Measurements from ENCODE around the gene RBM25. TPM values are rescaled to one million over a fixed set of nuclear protein-coding genes. Genes with fewer than 3 reads are reported as not detected.
A peak's percentile ranks its signal among the peaks of the same experiment; 100 is the strongest.

The RBM25 gene
- total RNA-seq, 1 experiment from 2014 or later: 142 TPM

DNA sequence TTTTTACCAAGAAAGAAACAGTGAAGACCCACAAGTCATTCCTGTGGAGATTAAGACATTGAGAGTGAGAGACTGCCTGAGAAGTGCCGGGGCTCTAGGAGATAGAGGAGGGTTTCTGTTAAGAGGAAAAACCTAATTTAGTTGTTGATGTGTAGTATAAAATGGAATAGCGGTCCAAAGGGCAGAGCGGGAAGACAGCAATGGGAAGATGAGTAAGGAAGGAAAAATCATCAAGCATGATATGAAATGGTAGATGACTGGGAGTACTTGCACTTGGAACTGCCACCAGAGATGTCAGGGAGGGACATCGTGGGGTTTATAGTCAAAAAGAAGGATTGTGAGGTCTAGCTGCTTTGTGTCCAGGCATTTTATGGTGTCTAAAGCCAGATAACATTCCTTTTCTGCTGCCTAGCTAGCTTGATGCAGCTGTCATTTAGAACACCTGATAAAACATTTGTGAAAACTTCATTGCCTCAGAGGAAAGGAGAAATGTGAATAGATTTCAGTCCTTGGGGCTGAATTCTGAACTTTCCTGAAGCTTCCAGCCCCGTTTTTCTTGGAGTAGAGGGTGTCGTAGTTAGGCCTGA, 57.8 kb downstream of the RBM25 start:
- no peaks in the 10 kb centered on the region for H3K9me3 Mint-ChIP-seq
- H3K36me3 Mint-ChIP-seq: peaks cover 61% of the 10 kb centered on the region
- ChIA-PET POLR2A (no interaction called here), CTCF (no interaction called here)
- H3K27me3 Mint-ChIP-seq (ENCODE audit: low read depth): no peaks in the 10 kb centered on the region
- DNase-seq (ENCODE audit: low spot score) (no peak), ATAC-seq (no peak)
- no peaks in the 10 kb centered on the region for H3K4me1 Mint-ChIP-seq
- no peak overlapping the region for H3K4me3 Mint-ChIP-seq
- peak overlapping the region; percentile 25 for H3K27ac Mint-ChIP-seq
- no peak for TF ChIP-seq STAT6 (CRISPR knock-in tag; conservative IDR thresholded peaks at IDR 0.05; ENCODE audit: low read depth)
- no peak for TF ChIP-seq SP1 (CRISPR knock-in tag; conservative IDR thresholded peaks at IDR 0.05)
- TF ChIP-seq, protein P1, sequence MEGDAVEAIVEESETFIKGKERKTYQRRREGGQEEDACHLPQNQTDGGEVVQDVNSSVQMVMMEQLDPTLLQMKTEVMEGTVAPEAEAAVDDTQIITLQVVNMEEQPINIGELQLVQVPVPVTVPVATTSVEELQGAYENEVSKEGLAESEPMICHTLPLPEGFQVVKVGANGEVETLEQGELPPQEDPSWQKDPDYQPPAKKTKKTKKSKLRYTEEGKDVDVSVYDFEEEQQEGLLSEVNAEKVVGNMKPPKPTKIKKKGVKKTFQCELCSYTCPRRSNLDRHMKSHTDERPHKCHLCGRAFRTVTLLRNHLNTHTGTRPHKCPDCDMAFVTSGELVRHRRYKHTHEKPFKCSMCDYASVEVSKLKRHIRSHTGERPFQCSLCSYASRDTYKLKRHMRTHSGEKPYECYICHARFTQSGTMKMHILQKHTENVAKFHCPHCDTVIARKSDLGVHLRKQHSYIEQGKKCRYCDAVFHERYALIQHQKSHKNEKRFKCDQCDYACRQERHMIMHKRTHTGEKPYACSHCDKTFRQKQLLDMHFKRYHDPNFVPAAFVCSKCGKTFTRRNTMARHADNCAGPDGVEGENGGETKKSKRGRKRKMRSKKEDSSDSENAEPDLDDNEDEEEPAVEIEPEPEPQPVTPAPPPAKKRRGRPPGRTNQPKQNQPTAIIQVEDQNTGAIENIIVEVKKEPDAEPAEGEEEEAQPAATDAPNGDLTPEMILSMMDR (IDR thresholded peaks at IDR 0.05): no peak
- TF ChIP-seq, protein P2, sequence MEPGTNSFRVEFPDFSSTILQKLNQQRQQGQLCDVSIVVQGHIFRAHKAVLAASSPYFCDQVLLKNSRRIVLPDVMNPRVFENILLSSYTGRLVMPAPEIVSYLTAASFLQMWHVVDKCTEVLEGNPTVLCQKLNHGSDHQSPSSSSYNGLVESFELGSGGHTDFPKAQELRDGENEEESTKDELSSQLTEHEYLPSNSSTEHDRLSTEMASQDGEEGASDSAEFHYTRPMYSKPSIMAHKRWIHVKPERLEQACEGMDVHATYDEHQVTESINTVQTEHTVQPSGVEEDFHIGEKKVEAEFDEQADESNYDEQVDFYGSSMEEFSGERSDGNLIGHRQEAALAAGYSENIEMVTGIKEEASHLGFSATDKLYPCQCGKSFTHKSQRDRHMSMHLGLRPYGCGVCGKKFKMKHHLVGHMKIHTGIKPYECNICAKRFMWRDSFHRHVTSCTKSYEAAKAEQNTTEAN (CRISPR knock-in tag; IDR thresholded peaks at IDR 0.05): no peak
- no peak for TF ChIP-seq GABPB1 (CRISPR knock-in tag; IDR thresholded peaks at IDR 0.05)
- TF ChIP-seq ZNF138 (CRISPR knock-in tag; conservative IDR thresholded peaks at IDR 0.05): no peak
- TF ChIP-seq SMAD3 (CRISPR knock-in tag; IDR thresholded peaks at IDR 0.05; ENCODE audit: borderline replicate concordance): no peak

GRCh38 chr14:73124180-73124894, 66.0 kb downstream of the RBM25 start:
- ATAC-seq (peak; percentile 27), DNase-seq (ENCODE audit: low spot score) (no peak)
- TF ChIP-seq TEAD4 (CRISPR knock-in tag; IDR thresholded peaks at IDR 0.05): no peak
- TF ChIP-seq PREB (CRISPR knock-in tag; IDR thresholded peaks at IDR 0.05; ENCODE audit: borderline replicate concordance): no peak
- TF ChIP-seq NFATC4 (CRISPR knock-in tag; IDR thresholded peaks at IDR 0.05): 0 out of 2 replicates have a peak, but pooled peaks have one; percentile 11
- no peak for TF ChIP-seq ZNF671 (CRISPR knock-in tag; IDR thresholded peaks at IDR 0.05)
- TF ChIP-seq CDX4 (CRISPR knock-in tag; IDR thresholded peaks at IDR 0.05; ENCODE audit: borderline replicate concordance): no peak
- no peak for TF ChIP-seq ELF4 (CRISPR knock-in tag; IDR thresholded peaks at IDR 0.05; ENCODE audit: low read depth)
- TF ChIP-seq ZNF138 (CRISPR knock-in tag; conservative IDR thresholded peaks at IDR 0.05): no peak
- POLR2A ChIA-PET: interaction anchor here (2.3 kb wide), 1 partner anchor 12 kb away, joined by 10 read pairs; the partner anchor contains the start of gene PSEN1
- Mint-ChIP-seq H3K27ac (peak overlapping the region; percentile 86), H3K27me3 (ENCODE audit: low read depth) (peaks cover 24% of the 10 kb centered on the region), H3K9me3 (no peaks in the 10 kb centered on the region), H3K4me1 (peaks cover 46% of the 10 kb centered on the region), H3K36me3 (peaks cover 43% of the 10 kb centered on the region), H3K4me3 (no peak overlapping the region)
- CTCF ChIA-PET: interaction anchor here (1.0 to 1.6 kb wide), 2 partner anchors 107 to 610 kb away, joined by 3 read pairs; no protein-coding TSS in a partner anchor
